ENCODE measurements around the gene SNAI3. TPM values are rescaled to one million over a fixed set of nuclear protein-coding genes. Genes with fewer than 3 reads are reported as not detected.

The SNAI3 gene
- total RNA-seq, 1 donor from 2014 or later, result 3.1 TPM

DNA sequence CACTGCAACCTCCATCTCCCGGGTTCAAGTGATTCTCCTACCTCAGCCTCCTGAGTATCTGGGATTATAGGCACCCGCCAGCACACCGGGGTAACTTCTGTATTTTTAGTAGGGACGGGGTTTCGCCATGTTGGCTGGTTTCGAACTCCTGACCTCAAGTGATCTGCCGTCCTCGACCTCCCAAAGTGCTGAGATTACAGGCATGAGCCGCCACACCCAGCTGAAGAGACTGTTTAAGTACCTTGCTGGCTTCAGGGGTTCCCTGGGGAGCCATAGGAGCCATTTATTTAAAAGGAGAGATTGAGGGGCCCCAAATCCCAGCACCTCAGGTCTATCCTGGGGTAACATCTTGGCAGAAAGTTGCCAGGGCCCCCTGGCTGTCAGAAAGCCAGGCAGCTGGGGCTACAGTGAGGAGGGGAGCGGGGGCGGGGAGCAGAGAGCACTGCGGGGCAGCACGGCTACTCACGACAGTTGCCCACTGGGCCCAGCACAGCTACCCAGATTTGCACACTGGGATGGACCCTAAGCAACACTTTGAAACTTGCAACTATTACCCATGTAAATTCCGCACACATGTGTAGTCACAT lies 1.6 kb downstream of the SNAI3 start:
- TF ChIP-seq, protein P1, sequence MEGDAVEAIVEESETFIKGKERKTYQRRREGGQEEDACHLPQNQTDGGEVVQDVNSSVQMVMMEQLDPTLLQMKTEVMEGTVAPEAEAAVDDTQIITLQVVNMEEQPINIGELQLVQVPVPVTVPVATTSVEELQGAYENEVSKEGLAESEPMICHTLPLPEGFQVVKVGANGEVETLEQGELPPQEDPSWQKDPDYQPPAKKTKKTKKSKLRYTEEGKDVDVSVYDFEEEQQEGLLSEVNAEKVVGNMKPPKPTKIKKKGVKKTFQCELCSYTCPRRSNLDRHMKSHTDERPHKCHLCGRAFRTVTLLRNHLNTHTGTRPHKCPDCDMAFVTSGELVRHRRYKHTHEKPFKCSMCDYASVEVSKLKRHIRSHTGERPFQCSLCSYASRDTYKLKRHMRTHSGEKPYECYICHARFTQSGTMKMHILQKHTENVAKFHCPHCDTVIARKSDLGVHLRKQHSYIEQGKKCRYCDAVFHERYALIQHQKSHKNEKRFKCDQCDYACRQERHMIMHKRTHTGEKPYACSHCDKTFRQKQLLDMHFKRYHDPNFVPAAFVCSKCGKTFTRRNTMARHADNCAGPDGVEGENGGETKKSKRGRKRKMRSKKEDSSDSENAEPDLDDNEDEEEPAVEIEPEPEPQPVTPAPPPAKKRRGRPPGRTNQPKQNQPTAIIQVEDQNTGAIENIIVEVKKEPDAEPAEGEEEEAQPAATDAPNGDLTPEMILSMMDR (IDR thresholded peaks at IDR 0.05; ENCODE audit: borderline replicate concordance), result no peak
- no peaks in the 10 kb centered on the region for H3K36me3 ChIP-seq
- H3K27ac ChIP-seq (replicated peaks), result no peak overlapping the region
- peaks cover 37% of the 10 kb centered on the region for H3K4me1 ChIP-seq
- H3K4me3 ChIP-seq, result peak overlapping the region; percentile 76
- peaks cover 93% of the 10 kb centered on the region for H3K27me3 ChIP-seq (ENCODE audit: low read depth)
- intact Hi-C loops (cut with micrococcal nuclease), result no loop called here
- DNase-seq, result no peak
- H3K9me3 ChIP-seq (replicated peaks), result no peaks in the 10 kb centered on the region

- Histone ChIP-seq H3K4me3 (no peak overlapping the region), H3K27me3 (ENCODE audit: low read depth) (peaks cover 78% of the 10 kb centered on the region), H3K9me3 (replicated peaks) (no peaks in the 10 kb centered on the region), H3K36me3 (no peaks in the 10 kb centered on the region), H3K27ac (replicated peaks) (peak overlapping the region; percentile 27), H3K4me1 (peaks cover 28% of the 10 kb centered on the region)
- intact Hi-C loops (cut with micrococcal nuclease), result no loop called here
- TF ChIP-seq, protein P1 (IDR thresholded peaks at IDR 0.05; ENCODE audit: borderline replicate concordance), result no peak
- peak; percentile 55 for DNase-seq
Measured at GRCh38 chr16:88681709-88682451, 4.4 kb downstream of the SNAI3 start.

DNA sequence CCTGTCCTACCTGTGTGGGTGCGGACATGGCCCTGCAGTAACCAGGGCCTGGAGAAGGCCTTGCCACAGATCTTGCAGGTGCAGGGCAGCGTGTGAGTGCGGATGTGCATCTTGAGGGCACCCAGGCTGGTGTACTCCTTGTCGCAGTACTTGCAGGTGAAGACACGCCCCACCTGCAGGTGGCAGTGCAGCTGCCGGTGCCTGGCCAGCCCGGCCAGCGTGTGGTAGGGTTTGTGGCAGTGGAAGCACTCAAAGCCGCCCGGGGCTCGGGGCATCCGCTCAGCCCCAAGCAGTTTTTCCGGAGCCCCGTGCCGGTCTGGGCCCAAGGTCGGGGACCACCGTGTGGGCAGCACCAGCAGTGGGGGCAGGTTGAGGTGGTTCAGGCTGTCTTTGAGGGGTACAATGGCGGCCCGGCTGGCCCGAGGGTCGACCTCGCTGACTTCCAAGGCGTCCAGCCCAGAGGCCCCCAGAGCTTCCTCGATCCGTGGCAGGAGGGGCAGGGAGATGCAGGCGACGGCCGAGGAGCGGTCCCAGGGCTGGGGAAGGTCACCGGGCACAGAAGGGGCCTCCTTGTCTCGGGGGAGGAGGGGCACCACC lies 5.1 kb downstream of the SNAI3 start:
- Histone ChIP-seq H3K27ac (replicated peaks) (no peak overlapping the region), H3K4me3 (no peak overlapping the region), H3K9me3 (replicated peaks) (no peaks in the 10 kb centered on the region), H3K4me1 (peaks cover 24% of the 10 kb centered on the region), H3K27me3 (ENCODE audit: low read depth) (peaks cover 71% of the 10 kb centered on the region), H3K36me3 (no peaks in the 10 kb centered on the region)
- no peak for DNase-seq
- intact Hi-C loops (cut with micrococcal nuclease), result no loop called here
- TF ChIP-seq, protein P1 (IDR thresholded peaks at IDR 0.05; ENCODE audit: borderline replicate concordance), result peak; percentile 16

GRCh38 chr16:88680554-88681083 lies 5.7 kb downstream of the SNAI3 start:
- intact Hi-C loops (cut with micrococcal nuclease), result no loop called here
- no peak overlapping the region for H3K4me3 ChIP-seq
- H3K36me3 ChIP-seq, result no peaks in the 10 kb centered on the region
- no peak for DNase-seq
- TF ChIP-seq, protein P1 (IDR thresholded peaks at IDR 0.05; ENCODE audit: borderline replicate concordance), result no peak
- H3K27me3 ChIP-seq (ENCODE audit: low read depth), result peaks cover 66% of the 10 kb centered on the region
- H3K27ac ChIP-seq (replicated peaks), result no peak overlapping the region
- peaks cover 21% of the 10 kb centered on the region for H3K4me1 ChIP-seq
- H3K9me3 ChIP-seq (replicated peaks), result no peaks in the 10 kb centered on the region

GRCh38 chr16:88678224-88678979 lies 7.9 kb downstream of the SNAI3 start:
- no peak overlapping the region for H3K4me3 ChIP-seq
- intact Hi-C loops (cut with micrococcal nuclease), result no loop called here
- H3K4me1 ChIP-seq, result peaks cover 31% of the 10 kb centered on the region
- peaks cover 44% of the 10 kb centered on the region for H3K27me3 ChIP-seq (ENCODE audit: low read depth)
- H3K36me3 ChIP-seq, result no peaks in the 10 kb centered on the region
- no peaks in the 10 kb centered on the region for H3K9me3 ChIP-seq (replicated peaks)
- no peak overlapping the region for H3K27ac ChIP-seq (replicated peaks)
- no peak for DNase-seq
- TF ChIP-seq, protein P1 (IDR thresholded peaks at IDR 0.05; ENCODE audit: borderline replicate concordance), result no peak

Measured in left ventricle myocardium inferior (tissue), 1 donor.